Cardiac septum (tissue), 1 donor: ENCODE data around the gene FAM184B. TPM values are rescaled to one million over a fixed set of nuclear protein-coding genes. Genes with fewer than 3 reads are reported as not detected.
A peak's percentile ranks its signal among the peaks of the same experiment; 100 is the strongest.
"Not testable (repeated sequence)": the region's sequence is repeated elsewhere in the genome, so short reads cannot be mapped to it uniquely, and the experiment has no call there.

Experiments
- DNase-seq: peaks from one replicate; pipeline ENCODE4 v3.0.0-alpha.2; 2020; ENCODE audit warnings: low spot score
- intact Hi-C: fragments of 100-400 bp; cut with DNase I; formaldehyde crosslinking; loops from one replicate; pipeline ENCODE4 v1.14.0; 2022
- total RNA-seq: library from RNA; stranded (reverse); fragmentation: NEBNext Ultra II Directional; extraction: Animal tissue kit (Norgen Biotek cat#: 25700); gene quantifications from one replicate; pipeline ENCODE4 v1.2.1, GENCODE V29; 2021
- donor health status: DM: no; HTN: no; CAD: no.

Gene FAM184B
- total RNA-seq, 1 donor from 2014 or later, result 0.03 TPM

GRCh38 chr4:17723648-17724047 is 57.8 kb downstream of the FAM184B start:
- intact Hi-C loops, result no loop called here

GRCh38 chr4:17722356-17722700 is 59.1 kb downstream of the FAM184B start:
- peak; percentile 20 for DNase-seq
- intact Hi-C loops, result no loop called here

More at GRCh38 chr4:17723648-17724047, 57.8 kb downstream of the FAM184B start:
- DNase-seq, result peak; percentile 17

DNA sequence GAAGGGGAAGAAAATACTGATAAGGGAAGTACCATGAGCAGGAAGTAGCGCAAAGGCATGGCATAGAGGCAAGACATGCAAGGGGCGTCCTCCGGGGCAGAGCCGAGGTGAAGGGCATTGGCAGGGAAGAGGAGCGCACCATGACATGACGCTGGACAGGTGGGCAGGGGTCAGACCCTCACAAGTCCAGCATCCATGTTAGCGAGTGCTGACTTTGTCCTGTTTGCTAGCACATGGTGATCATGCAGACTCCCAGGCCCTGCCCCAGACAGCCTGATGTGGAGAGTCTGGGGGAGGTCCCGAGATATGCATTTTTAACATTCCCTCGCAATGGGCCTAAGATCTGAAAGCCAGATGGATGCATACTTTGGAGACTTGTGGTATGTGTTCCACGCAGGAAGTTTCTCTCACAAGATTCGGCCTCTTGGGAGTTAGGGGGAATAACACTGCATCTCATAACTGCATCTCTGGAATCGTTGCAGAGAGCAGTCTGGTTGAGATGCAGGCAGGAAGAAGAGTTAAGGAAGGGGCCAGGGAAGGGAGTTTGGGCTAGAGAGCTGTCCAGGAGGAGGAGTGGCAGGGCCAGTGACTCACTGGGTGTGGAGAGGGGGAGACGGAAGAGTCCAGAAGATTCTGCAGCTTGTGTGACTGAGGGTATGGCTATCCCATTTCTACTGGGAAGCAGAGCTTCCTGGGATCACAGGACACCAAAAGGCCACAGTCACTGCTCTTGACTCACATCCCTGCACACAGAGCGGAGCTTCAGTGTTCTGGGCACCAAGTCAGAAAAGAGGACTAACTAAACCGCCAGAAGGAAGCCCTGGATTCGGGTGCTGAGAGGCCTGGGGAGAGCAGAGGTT is 59.7 kb downstream of the FAM184B start:
- intact Hi-C loops, result no loop called here
- DNase-seq, result peak; percentile 74

DNA sequence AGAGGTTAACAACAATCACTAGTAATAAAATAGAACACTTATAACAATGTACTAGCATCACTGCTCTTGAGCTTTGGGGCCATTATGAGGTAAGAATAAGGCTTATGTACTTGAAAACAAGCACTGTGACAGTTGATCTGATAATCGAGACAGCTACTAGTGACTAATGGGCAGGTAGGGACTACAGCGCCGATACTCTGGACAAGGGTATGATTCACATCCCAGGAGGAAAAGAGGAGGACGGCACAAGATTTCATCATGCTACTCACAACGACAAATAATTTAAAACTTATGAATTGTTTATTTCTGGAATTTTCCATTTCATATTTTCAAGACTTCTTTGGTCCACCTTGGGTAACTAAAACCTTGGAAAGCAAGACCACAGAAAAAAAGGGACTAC is 62.3 kb downstream of the FAM184B start:
- intact Hi-C loops, result no loop called here
- peak; percentile 24 for DNase-seq

GRCh38 chr4:17718471-17718870 is 63.0 kb downstream of the FAM184B start:
- intact Hi-C loops, result no loop called here
- DNase-seq, result peak; percentile 12

DNA sequence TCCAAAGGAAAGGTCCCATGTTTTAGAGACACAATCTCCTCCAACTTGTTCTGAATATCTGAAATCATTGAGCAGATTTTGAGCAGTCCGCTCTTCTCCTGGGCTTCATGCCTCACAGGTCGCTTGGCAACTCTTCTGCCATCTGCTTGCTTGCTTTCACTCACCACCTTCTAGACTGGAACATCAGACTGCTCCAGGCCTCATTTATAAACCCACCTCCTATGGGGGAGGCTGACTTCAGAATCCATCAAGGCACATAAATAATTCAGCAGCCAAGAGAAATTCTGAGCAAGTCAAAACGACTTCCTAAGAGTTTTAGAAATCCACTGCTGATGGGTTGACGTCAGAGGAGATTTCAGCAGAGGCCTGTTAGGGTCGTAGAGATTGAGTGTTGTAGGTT is 64.1 kb downstream of the FAM184B start:
- DNase-seq, result no peak
- intact Hi-C loops, result no loop called here

DNA sequence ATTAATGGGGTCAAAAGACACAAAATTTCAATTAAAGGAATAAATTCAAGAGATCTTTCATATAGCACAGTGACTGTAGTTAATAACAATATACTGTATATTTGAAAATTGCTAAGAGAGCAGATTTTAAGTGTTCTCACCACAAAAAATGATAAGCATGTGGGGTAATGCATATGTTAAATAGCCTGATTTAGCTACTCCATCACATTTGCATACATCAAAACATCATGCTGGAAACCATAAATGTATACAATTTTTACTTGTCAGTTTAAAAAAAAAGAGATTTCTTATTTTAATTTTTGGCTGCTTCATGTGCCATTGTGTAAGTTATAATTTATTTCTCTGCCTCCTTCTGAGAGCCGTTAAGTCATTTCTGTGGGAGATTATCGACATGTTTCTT is 65.9 kb downstream of the FAM184B start:
- DNase-seq, result no peak
- intact Hi-C loops, result no loop called here

GRCh38 chr4:17713779-17714178 is 67.6 kb downstream of the FAM184B start:
- intact Hi-C loops, result no loop called here
- no peak for DNase-seq

GRCh38 chr4:17712166-17712565 is 69.3 kb downstream of the FAM184B start:
- intact Hi-C loops, result no loop called here
- DNase-seq, result no peak

- DNase-seq, intact Hi-C loops: not testable (repeated sequence)
Observed at GRCh38 chr4:17711206-17711605, 70.2 kb downstream of the FAM184B start.

DNA sequence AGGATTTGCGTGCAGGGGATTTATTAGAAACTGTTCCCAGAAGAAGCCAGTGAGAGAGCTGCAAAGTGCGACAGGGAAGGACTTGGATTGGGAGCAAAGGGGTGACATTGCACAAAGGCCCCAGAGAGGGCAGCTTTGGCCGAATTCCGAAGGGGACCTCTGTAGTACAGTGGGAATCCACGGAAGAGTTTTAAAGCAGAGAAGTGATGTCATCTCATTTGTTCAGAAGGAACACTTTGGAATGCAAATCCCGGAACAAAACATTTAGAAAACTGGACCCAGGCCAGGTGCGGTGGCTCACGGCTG is 71.7 kb downstream of the FAM184B start:
- intact Hi-C loops, result no loop called here

GRCh38 chr4:17708992-17709762 is 72.2 kb downstream of the FAM184B start:
- intact Hi-C loops, result no loop called here
- DNase-seq, result peak; percentile 72

More for the DNA sequence above, 71.7 kb downstream of the FAM184B start:
- no peak for DNase-seq

- intact Hi-C loops, result no loop called here
- no peak for DNase-seq
Observed at GRCh38 chr4:17707671-17708070, 73.8 kb downstream of the FAM184B start.

- DNase-seq, result no peak
- intact Hi-C loops, result no loop called here
Observed at GRCh38 chr4:17705107-17705506, 76.3 kb downstream of the FAM184B start.

- peak; percentile 43 for DNase-seq
- intact Hi-C loops, result no loop called here
Observed at GRCh38 chr4:17704020-17704650, 77.3 kb downstream of the FAM184B start.

DNA sequence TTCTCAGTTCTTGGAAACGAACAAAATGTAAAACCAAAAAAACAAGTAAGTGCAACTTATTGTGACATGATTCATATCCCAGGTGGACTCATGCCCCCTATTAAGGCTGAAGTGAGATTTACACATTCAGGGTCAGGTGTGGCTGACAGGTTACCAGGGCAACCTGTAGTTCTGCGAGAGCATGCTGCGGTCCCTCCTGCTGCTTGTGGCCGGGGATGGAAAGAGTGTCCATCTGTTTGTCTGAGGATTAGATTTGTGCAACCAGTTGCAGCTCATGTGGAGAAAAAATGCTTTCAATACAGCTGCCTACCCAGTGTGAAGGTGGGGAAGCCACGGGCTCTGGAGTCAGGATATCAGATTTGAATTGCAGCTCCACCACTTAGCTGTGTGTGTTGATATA is 78.8 kb downstream of the FAM184B start:
- DNase-seq, result peak; percentile 58
- intact Hi-C loops, result no loop called here

DNA sequence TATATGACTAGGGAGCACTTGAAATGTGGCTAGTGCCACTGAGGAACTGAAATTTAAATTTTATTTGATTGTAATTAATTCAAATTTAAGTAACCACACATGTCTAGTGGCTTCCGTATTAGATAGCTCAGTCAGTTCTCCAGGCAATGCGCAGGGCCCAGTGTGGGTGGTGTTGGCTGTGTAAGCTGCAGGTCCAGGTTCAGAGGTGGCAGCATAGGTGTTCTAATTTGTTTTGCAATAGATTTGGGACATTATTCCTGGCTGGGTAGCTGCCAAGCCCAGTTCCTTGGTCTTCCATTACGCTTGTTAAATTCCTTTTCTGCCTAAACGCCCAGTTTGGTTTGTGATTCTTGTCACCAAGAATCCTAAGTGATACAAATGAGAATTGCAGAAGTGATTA is 79.5 kb downstream of the FAM184B start:
- intact Hi-C loops, result no loop called here

GRCh38 chr4:17701138-17701839 is 80.1 kb downstream of the FAM184B start:
- peak; percentile 22 for DNase-seq
- intact Hi-C loops, result no loop called here

More for the DNA sequence above, 79.5 kb downstream of the FAM184B start:
- DNase-seq, result no peak

DNA sequence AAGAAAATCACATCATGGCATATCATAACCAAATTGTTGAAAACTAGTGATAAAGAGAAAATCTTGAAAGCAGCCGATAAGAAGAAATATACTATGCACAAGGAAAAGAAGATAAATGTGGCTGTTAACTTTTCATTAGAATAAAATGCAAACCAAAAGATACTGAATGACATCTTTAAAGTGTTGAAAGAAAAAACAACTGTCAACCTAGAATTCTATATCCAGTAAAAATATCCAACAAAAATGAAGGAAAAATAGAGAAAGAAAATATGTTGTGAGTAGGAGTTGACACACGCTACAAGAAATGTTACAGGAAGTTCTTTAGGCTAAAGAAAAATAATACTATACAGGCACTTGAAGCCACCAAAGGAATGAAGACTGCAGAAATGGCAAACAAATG is 82.0 kb downstream of the FAM184B start:
- intact Hi-C loops, result no loop called here
- DNase-seq, result no peak

DNA sequence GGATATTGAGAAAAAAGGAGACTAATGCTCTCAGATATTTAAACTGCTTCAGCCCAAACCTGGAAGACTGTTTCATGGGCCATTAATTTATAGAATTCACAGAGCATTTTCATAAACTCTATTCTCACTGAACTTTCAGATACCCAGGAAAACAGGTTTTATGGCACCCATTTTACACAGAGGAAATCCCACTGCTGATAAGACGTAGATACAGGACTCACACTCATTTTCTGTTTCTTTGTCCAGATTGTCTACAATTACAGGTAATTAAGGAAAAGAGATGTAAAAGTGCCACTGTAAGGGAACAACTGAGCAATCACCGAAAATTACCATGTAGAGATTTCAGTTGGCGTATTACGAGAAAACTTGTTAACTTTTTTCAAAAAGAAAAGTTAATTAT is 83.3 kb downstream of the FAM184B start:
- intact Hi-C loops, result no loop called here

More for the DNA sequence above, 83.3 kb downstream of the FAM184B start:
- no peak for DNase-seq
